ENCODE results near the gene ADK.

ADK gene

DNA sequence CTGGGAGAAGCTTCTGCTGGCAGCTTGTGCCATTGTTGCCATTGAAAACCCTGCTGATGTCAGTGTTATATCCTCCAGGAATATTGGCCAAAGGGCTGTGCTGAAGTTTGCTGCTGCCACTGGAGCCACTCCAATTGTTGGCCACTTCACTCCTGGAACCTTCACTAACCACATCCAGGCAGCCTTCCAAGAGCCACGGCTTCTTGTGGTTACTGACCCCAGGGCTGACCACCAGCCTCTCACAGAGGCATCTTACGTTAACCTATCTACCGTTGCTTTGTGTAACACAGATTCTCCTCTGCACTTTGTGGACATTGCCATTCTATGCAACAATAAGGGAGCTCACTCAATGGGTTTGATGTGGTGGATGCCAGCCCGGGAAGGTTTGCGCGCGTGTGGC lies 220.7 kb downstream of the ADK start:
- no peak for DNase-seq

- DNase-seq: no peak
Observed at GRCh38 chr10:74373059-74373458, 222.0 kb downstream of the ADK start.

- no peak for DNase-seq
Observed at GRCh38 chr10:74377476-74377875, 226.5 kb downstream of the ADK start.

DNA sequence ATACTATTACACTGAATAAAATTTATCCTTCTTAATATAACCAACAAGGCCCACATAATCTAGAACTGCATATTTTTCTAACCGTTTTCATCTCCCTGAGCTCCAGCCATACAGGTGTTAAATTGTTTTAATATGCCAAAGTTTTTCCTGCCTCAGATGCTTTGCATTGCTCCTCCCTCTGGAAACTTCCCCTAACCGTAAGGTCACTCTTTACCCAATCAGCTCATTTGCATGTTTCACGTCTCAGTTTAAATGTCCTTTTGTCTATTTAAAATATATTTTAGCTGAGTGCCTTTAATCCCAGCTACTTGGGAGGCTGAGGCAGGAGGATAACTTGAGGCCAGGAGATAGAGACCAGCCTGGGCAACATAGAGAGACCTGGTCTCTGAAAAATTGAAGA lies 228.5 kb downstream of the ADK start:
- DNase-seq: no peak

DNA sequence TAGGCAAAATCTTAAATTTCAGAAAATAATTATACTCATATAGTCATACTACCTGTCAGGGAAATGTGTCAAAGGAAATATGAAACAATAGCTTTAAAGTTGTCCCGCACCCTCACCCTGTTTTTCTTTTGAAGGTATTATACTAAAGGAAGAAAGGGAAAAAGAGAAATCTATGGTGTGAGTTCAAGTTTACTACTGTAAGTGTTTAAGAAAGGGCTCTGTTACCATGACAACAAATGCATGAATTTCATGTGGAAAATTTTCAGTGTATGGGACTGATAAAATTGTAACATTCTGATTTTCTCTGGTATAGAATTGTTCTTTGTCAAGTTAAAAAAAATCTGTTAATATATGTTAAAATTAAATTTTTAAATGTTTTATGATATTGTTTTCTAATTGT lies 229.8 kb downstream of the ADK start:
- DNase-seq: no peak

GRCh38 chr10:74381291-74381853 lies 230.4 kb downstream of the ADK start:
- DNase-seq: no peak

DNA sequence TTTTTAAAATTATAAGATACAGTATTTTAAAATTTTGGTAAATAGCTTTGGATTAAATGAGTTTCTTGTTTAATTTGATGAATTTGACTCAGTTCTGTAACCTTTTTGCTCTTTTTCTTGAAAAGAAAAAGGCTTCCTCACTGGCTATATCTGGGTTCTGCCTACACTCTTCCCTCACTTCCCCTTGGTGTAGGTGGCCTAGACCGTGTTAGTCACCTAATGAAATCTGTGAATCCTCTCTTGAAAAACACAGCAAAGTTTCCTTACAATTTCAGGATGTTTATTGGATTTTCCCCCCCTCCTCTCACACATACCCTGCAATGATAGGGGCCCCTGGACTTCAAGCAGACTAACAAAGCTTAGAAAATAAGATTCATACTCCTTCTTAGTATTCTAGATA lies 231.6 kb downstream of the ADK start:
- DNase-seq: no peak

GRCh38 chr10:74383642-74384041 lies 232.6 kb downstream of the ADK start:
- no peak for DNase-seq

DNA sequence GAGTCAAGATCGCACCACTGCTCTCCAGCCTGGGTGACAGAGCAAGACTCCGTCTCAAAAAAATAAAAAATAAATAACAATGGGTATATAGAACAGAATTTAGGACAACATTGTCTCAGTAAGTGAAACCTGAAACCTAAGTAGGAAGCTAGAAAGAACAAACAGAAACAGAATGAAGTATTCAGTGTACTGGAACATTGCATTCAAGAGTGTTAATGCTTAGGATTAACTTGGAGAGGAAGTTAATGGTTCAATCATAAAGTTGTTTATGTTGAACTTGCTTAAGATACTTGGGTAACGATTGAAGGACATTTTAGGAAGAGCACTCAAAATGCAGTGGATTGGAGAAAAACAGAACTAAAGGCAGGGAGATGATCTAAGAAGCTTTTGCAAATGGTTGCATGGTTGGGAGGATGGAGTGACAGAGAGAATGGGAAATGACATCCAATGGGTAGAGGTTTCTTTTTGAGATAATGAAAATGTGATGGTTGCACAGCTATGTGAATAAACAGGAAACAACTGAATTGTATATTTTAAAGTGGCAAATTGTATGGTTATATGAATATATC lies 233.7 kb downstream of the ADK start:
- no peak for DNase-seq

DNA sequence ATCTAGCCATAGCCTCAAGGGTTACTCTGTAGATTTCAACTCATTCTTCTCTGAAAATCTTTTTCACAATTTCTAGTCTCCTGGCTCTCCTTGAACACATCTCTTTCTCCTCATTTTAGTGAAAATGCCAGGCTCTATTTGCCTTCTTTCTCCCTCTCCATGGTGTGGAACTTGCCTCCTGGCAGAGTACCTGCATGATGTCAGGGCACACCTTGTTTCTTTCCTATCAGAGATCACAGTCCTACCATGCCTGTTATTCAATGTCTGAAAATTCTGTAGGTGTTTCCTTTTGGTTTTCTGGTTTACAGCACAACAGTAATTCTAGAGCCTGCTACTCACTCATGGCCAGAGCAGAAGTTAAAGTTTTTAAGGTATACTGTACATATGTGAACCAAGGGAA lies 237.8 kb downstream of the ADK start:
- no peak for DNase-seq

GRCh38 chr10:74391786-74392185 lies 240.8 kb downstream of the ADK start:
- no peak for DNase-seq

DNA sequence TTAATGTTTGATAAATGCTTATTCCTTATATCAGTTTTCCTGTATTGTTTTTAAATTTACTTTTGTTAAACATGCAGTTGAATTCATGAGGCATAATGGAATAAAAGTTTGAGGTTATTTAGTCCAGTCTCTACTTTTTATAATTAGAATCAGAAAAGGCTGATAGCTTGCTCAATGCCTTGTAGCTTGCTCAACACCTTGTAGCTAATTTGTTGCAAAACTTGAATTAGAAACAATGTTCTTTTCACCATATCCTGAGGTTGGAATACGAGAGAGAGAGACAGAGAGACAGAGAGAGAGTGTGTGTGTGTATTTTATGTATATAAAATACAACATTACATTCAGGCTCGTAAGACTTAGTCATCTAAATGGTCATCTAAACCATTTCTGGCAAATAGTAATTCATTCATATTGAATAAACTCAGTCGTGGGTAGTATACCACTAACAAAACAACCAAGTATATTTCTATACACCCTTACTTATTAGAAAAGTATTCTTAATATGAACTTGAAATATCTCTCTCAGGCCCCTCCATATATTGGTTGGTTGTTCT lies 243.5 kb downstream of the ADK start:
- no peak for DNase-seq

DNA sequence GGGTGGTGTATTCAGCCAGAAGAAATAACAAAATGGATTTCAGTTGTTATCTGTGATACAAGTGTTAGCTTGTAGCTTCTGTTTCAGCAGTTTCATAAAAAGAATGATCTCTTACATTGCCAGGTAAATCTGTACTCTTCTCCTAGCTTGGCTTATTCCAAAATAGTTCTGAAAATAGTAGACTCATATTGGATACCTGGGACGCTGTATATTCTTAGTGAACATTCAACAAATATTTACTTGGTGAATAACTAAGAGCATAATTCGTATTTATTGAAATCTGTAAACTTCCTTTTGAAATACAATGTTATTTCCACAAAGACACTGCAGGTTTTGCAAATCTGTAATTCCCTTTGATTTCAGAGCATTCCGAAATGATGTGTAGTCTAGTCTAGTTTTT lies 249.2 kb downstream of the ADK start:
- no peak for DNase-seq

GRCh38 chr10:74406006-74406405 lies 255.0 kb downstream of the ADK start:
- DNase-seq: no peak

- no peak for DNase-seq
Observed at GRCh38 chr10:74415146-74415839, 264.3 kb downstream of the ADK start.

DNA sequence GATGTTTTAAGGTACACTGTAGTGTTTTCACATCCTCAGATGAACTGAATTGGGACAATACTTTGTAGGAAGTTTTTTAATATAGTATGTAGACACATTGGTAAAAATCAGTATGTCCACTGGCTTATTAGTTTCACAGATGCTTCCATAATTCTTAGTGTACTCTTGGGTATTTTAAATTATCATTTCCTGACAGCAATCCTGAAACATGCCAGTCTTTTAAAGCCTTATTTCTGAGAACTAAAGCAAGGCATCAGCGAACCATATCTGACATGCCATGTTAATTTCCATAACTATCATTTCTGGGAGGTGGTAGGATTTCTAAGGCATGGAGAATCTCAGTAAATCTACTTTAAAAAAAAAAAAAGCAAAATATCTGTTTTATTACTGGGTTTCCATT lies 266.4 kb downstream of the ADK start:
- DNase-seq: no peak

GRCh38 chr10:74418285-74418872 lies 267.4 kb downstream of the ADK start:
- DNase-seq: no peak

DNA sequence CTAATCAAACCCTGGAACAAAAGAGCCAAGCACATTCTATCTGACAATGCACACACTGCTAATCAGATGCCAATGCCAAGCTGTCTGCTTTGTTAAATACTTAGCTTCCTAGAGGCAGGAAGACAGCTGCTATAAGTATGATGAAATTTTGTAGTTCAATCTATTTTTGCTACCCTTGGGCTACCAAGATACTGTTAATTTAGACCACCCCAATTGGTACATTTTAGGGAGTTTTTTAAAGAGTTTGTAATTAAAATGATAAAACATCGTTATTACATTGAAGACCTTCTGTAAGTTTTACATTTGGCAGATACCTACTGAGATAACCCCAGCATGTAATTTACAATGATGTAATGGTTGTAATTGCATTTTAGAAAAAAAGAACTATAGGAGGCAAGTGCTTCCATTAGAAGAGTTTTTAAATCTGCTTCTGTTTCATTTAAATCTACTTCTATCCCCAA lies 268.5 kb downstream of the ADK start:
- DNase-seq: no peak

DNA sequence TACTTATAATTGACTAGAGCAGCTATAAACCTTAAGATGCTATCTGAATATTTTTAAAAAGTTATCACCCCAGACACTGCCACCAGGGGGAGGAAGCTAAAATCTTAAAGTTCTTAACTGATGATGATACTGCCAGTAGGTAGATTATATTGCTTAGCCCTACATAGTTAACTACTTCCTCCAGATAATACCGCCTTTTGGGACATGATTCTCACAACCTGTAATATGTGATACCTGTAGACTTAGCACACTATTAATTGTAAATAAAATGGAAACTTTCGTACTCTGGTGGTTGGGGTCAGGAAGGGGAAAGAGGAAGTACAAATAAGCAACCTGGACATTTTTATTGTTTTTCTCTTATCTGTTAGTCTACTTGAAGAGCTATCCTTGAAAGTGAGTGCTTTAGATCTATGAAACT lies 268.9 kb downstream of the ADK start:
- no peak for DNase-seq

- DNase-seq: no peak
Observed at GRCh38 chr10:74424565-74424964, 273.5 kb downstream of the ADK start.

DNA sequence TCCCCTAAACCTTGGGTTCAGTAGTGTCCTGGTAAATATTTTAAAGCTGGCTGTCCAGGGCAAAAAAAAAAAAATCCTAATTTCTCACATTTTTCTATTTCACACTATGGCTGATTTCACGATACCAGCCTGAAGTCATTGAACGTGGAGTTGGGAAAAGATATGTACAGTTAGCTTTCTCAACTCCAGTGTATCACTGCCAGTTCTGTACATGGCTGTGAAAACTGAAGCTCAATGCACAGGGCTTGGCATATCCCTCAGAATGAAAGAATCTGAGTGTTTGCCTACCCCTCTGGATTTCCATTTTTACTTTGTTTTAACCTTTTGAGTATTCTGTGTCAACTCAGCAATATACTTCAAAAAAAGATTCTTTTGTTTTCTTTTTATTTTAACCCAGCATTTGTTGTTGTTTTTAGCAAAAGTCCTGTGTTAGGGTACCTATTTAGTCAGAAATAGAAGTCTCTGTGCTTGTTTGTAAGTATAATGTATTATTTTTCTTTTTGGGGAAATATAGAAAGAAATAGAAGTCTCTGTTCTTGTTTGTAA lies 274.5 kb downstream of the ADK start:
- DNase-seq: no peak

DNA sequence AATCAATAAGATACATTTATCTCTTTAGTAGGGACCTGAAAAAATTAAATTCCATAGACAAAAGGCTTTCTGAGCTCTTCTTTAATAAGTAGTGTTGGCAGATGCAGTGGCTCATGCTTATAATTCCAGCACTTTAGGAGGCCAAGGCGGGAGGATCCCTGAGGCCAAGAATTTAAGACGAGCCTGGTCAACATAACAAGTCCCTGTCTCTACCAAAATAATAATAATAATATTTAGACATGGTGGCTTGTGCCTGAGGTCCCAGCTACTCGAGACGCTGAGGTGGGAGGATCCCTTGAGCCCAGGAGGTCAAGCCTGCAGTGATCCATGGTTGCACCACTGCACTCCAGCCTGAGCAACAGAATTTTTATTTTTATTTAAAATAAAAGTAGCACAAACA lies 280.8 kb downstream of the ADK start:
- no peak for DNase-seq

- DNase-seq: no peak
Observed at GRCh38 chr10:74432841-74433594, 282.0 kb downstream of the ADK start.
